T-helper 22 cell (primary cell): ENCODE measurements around the gene GSTP1.
"Not testable (repeated sequence)": the region's sequence is repeated elsewhere in the genome, so short reads cannot be mapped to it uniquely, and the experiment has no call there.

ENCODE experiments used
- DNase-seq: peaks from one replicate; pipeline ENCODE4 v3.0.0-alpha.2; 2020; ENCODE audit warnings: low read depth

The GSTP1 gene

DNA sequence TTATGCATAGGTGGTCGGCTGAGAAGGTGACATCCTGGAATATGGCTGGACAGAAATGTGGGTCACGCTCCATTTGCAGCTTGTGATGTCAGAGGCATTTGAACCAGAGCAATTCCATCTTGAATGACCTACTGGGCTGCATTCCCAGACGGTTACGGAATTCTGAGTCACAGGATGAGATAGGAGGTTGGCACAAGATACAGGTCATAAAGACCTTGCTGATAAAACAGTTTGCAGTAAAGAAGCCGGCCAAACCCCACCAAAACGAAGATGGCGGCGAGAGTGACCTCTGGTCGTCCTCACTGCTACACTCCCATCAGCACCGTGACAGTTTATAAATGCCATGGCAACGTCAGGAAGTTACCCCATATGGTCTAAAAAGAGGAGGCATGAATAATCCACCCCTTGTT, 19.9 kb upstream of the GSTP1 start:
- not testable (repeated sequence) for DNase-seq

DNA sequence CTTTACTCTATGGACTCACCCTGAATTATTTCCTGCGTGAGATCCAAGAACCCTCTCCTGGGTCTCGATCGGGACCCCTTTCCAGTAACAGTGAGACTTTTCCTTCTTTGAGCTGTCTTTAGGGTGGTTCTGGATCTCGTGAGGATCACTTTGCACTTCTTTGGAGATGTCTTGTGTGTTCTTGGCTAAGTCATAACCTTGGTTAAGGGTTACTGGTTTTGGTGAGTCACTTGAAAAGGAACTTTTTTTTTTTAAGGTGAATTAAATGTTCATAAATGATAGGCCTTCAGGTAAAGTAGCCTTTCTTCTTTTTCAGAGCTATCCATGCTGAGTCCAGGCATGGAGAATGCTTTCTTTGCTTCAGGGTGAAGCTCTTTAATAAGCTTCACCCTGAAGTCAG, 19.4 kb upstream of the GSTP1 start:
- DNase-seq = no peak

DNA sequence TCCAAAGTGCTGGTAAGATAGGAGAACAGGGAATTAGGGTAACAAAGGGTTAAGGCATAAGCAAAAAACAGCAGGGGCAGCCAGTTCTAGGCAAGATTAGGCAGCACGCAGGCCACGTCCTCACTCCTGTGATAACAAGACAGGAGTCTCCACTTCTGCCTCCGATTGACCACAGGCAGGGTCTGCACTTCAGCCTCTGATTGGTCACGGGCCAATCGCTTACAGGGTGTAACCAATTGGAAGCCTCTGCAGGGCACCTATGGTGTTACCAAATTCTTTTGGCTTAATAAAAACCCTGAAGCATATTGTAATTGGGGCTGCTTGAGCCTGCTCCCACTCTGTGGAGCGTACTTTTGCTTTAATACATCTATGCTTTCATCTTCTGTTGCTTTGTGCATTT, 12.2 kb upstream of the GSTP1 start:
- no peak for DNase-seq

DNA sequence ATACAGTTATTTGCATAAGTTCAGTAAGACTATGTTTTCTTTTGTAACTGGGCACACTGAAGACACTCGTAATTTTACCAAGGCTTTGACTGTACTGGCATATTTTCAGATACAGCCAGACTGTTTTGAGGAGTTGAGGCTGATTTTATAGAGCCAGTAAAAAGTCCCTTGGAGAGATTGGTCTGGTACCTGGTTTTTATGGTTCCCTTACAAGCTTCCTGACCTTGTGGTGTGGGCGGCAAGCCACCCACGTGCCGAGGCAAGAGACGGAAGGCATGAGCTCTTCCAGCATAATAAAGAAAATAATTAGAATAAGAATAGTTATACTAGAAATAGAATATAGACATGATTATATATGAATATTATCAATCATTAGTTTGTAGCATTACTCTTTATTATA, 11.3 kb upstream of the GSTP1 start:
- DNase-seq = no peak

DNA sequence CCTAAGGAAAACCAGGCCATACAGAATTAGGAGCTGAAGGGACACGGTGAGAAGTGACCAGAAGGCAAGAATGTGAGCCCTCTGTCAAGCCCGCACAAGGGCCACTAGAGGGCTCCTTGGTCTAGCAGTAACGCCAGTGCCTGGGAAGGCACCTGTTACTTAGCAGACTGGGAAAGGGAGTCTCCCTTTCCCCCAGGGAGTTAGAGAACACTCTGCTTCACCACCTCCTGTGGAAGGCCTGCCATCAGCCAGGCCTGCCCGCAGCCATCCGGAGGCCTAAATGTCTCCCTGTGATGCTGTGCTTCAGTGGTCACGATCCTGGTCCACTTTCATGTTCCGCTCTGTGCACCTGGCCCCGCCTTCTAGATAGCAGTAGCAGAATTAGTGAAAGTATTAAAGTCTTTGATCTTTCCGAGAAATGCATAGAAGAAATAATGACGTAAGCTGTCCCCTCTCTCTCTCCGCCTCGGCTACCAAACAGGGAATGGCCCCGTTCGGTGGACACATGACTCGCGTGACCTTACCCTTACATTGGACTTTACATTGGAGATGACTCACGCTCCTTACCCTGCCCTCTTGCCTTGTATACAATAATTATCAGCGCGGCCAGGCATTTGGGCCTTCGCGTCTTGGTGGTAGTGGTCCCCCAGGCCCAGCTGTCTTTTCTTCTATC, 10.7 kb upstream of the GSTP1 start:
- no peak for DNase-seq

DNA sequence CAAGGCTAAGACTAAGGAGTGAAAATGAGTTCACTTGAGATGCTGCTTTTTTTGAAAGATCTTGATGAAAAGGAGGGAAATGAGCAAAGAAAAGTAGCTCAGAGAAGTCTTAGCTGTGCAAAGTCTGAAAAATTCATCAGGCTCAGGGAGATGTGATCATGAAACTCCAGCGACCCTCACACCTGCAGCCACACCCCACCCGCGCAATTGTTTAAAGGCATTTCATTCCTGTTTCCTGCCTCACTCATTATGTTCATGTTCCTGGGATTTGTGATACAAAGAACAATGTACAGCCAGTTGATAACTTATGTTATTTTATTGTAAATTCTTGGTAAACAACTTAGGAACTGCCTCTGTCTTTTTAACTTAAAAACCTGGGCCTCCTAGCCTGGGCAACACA, 8.7 kb upstream of the GSTP1 start:
- DNase-seq = no peak

DNA sequence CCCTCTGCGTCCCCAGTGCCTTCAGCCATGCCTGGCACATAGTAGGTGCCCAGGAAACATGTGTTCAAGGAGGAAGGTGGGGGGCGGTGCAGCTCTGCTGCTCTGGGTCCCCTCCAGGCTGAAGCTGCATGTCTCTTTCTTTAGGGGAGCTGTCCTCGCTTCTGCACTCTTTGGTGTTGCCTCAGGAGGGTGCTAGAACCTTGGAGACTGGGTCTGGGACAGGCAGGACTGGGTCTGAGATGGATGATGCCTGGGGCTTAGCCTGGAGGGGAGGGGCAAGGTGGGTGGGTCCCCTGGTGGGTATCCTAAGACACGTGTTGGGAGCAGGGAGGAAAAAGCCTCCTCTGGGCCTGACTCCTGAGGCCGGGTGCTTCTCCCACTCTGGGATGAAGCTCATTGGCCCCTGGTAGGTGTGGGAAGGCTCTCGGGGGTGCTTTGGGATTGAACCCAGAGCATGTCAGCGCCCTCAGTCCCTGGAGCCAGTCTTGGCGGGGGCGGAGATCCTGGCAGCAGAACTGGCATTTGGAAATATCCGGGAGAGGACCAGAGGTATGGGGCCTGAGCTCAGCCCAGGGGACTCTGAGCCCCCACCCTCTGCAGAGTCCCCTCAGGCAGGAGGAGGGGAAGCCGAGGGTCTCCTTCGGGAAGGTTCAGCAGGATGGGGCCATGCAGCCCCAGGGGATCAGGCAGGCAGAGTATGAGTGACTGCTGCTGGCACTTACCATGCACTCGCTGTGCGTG, 6.7 kb upstream of the GSTP1 start:
- DNase-seq = no peak

DNA sequence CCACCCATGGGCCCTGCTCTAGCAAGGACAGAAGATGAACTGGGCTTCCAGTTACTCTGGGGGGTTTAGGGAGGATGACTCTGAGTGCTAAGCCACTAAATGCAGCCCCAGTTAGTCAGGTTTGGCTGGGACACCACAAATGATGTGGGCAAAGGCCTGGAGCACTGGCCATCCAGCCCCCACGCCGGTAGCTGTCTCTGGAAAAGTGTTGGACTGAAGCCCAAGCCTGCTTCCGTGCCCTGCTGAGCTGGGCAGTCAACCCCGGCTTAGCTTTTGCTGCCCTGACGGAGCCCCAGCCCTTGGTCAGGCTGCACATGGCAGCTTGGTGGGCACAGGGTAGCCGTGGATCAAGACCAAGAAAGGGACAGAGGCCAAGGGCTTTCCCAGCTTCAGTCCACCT, 5.7 kb upstream of the GSTP1 start:
- DNase-seq = no peak

DNA sequence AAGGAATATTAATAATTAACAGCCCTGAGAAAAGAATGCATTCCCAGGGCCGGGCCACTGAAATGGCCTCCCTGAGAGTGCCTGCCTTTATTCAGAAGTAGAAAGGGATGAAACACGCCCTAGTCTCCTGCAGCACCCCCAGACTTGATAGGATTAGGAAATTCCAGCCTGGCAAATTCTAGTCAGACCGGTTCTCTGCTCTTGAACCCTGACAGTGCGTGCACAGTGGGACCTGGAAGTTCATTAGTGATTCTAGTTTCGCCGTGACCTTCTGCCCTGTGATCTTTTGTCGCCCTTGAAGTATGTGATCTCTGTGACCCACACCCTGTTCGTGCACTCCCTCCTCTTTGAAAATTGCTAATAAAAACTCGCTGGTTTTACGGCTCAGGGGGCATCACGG, 2.1 kb upstream of the GSTP1 start:
- DNase-seq = no peak

DNA sequence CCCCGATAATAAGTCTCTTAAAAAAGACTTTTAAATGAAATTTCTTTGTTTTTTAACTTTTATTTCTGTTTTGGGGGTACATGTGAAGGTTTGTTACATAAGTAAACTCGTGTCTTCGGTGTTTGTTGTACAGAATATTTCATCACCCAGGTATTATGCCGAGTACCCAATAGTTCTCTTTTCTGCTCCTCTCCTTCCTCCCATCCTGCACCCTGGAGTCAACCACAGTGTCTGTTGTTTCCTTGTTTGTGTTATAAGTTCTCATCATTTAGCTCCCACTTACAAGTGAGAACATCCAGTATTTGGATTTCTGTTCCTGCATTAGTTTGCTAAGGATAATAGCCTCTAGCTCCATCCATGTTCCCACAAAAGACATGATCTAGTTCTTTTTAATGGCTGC, 1.6 kb upstream of the GSTP1 start:
- no peak for DNase-seq

DNA sequence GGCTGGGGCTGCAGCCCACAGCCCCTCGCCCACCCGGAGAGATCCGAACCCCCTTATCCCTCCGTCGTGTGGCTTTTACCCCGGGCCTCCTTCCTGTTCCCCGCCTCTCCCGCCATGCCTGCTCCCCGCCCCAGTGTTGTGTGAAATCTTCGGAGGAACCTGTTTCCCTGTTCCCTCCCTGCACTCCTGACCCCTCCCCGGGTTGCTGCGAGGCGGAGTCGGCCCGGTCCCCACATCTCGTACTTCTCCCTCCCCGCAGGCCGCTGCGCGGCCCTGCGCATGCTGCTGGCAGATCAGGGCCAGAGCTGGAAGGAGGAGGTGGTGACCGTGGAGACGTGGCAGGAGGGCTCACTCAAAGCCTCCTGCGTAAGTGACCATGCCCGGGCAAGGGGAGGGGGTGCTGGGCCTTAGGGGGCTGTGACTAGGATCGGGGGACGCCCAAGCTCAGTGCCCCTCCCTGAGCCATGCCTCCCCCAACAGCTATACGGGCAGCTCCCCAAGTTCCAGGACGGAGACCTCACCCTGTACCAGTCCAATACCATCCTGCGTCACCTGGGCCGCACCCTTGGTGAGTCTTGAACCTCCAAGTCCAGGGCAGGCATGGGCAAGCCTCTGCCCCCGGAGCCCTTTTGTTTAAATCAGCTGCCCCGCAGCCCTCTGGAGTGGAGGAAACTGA, 731 bp downstream of the GSTP1 start:
- no peak for DNase-seq

DNA sequence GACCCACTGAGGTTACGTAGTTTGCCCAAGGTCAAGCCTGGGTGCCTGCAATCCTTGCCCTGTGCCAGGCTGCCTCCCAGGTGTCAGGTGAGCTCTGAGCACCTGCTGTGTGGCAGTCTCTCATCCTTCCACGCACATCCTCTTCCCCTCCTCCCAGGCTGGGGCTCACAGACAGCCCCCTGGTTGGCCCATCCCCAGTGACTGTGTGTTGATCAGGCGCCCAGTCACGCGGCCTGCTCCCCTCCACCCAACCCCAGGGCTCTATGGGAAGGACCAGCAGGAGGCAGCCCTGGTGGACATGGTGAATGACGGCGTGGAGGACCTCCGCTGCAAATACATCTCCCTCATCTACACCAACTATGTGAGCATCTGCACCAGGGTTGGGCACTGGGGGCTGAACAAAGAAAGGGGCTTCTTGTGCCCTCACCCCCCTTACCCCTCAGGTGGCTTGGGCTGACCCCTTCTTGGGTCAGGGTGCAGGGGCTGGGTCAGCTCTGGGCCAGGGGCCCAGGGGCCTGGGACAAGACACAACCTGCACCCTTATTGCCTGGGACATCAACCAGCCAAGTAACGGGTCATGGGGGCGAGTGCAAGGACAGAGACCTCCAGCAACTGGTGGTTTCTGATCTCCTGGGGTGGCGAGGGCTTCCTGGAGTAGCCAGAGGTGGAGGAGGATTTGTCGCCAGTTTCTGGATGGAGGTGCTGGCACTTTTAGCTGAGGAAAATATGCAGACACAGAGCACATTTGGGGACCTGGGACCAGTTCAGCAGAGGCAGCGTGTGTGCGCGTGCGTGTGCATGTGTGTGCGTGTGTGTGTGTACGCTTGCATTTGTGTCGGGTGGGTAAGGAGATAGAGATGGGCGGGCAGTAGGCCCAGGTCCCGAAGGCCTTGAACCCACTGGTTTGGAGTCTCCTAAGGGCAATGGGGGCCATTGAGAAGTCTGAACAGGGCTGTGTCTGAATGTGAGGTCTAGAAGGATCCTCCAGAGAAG, 1.6 kb downstream of the GSTP1 start:
- DNase-seq = no peak

DNA sequence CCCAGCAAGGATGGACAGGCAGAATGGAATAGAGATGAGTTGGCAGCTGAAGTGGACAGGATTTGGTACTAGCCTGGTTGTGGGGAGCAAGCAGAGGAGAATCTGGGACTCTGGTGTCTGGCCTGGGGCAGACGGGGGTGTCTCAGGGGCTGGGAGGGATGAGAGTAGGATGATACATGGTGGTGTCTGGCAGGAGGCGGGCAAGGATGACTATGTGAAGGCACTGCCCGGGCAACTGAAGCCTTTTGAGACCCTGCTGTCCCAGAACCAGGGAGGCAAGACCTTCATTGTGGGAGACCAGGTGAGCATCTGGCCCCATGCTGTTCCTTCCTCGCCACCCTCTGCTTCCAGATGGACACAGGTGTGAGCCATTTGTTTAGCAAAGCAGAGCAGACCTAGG, 2.3 kb downstream of the GSTP1 start:
- DNase-seq = no peak

DNA sequence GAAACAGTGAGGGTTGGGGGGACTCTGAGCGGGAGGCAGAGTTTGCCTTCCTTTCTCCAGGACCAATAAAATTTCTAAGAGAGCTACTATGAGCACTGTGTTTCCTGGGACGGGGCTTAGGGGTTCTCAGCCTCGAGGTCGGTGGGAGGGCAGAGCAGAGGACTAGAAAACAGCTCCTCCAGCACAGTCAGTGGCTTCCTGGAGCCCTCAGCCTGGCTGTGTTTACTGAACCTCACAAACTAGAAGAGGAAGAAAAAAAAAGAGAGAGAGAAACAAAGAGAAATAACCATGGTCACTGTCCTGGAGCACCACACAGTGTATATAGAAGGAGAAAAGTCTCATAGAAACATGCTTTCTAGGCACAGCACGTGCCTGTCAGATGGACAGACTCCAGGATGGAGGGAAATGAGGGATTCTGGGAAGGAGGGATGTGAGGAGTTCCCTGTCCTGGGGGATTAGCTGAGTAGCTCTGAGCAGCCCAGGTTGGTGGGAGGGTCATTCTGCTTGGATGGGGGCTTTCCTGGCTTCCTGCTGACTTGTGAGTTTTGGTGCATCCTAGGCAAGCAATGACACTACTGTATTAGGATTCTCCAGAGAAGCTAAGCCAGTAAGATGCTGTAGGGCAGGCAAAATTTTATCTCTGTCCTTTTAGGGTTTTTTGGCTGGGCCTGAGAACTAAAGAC, 3.1 kb downstream of the GSTP1 start:
- DNase-seq = no peak

DNA sequence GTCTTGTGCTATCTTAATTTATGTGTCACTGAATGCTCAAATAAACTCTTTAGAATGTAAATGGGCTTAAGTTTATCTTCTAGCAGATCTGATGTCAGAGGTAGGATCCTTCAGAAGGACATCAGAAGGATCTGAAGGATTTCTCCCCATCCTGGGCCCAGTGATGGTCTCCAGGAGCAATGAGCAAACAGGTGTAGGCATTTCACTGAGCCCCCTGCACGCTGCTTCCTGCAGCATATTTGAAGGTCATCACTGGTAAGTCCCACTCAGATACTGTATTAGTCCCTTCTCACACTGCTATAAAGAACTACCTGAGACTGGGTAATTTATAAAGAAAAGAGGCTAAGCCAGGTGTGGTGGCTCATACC, 4.5 kb downstream of the GSTP1 start:
- DNase-seq = no peak

DNA sequence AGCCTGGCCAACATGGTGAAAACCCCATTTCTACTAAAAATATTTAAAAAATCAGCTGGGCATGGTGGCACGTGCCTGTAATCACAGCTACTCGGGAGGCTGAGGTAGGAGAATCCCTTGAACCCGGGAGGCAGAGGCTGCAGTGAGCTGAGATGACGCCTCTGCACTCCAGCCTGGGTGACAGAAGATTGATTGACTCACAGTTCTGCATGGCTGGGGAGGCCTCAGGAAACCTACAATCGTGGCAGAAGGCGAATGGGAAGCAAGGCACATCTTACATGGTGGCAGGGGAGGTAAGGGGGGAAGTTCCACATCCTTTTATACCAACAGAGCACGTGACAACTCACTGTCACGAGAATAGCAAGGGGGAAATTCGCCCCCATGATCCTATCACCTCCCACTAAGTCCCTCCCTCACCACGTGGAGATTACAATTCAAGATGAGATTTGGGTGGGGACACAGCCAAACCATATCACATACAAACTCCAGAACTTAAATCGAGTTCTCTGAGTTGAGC, 5.3 kb downstream of the GSTP1 start:
- DNase-seq = not testable (repeated sequence)

DNA sequence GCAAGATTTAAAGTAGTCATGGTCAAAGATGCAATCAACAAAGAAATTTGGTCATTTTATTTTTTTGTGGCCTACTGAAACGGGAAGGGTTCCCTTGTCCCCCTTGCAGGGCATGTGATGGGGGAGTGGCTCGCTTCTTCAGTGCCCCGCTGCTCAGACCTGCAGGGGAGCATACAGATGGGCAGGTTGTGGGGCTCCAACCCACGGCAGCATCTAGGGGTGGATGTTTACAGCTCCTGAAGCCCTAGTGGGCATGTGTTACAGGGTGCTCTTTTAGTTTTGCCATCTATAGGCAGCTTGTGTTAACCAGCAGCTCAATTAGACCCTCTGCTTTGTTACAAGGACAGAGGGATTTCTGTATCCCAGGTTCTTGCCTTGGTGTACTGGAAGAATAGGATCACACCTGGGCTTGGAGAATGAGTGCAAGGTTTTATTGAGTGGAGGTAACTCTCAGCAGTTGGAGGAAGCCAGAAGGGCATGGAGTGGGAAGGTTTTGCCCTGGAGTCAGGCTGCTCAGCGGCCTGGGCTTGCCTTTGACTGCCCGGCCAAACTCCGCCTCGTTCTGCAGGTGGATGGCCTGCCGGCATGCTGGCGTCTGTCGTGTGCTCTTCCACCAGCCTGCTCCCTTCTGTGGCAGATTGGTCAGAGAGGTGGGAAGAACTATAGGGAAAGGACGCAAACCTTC, 9.4 kb downstream of the GSTP1 start:
- DNase-seq = no peak

DNA sequence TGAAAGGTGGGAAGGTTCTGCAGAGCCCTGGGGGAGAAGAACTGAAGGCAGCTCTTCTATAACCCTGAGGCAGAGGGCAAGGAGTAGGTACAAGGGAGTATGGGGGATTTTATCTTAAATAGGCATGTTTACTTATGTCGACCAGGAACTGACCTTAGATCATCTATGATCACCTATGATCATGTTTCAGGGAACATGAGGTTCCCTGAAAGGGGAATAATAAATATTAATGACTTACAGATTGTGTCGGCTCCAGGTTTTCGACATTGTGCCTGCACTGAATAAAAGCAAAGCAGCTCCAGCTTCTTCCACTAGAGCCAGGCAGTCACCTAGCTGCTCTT, 9.9 kb downstream of the GSTP1 start:
- DNase-seq = no peak

DNA sequence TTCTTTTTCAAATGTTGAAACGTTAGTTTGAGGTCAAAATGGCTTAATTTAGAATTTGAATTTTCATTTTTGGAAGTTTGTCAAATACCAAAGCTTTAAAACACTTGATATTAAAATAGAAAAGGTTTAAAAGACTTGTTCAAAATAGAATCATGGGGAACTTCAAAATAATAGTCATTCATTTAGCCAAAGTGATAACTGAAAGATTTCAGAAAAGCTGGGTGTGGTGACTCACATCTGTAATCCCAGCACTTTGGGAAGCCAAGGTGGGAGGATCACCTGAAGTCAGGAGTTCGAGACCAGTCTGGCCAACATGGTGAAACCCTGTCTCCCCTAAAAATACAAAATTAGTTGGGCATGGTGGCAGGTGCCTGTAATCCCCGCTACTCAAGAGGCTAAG, 10.9 kb downstream of the GSTP1 start:
- no peak for DNase-seq

DNA sequence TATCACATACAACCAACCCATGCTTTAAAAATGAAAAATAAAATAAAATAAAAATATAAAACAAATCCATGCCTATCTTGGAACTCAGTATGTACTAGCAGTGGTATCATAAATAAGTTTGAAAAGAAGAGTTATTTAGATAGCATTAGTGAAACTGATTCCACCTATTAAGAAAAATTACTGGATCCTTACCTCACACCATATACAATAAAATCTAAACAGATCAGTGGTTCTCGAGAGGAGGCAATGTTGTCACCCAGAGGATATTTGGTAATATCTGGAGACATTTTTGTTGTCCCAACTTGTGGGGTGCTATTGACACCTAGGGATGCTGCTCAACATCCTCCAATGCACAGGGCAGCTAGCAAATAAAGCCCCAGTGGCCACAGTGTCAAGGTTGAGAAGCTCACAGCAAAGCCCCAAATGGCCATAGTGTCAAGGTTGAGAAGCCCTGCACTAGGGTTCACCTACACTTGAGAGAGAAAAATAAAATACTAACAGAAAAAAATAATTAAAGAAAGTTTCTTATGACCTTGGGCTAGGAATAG, 13.2 kb downstream of the GSTP1 start:
- no peak for DNase-seq

DNA sequence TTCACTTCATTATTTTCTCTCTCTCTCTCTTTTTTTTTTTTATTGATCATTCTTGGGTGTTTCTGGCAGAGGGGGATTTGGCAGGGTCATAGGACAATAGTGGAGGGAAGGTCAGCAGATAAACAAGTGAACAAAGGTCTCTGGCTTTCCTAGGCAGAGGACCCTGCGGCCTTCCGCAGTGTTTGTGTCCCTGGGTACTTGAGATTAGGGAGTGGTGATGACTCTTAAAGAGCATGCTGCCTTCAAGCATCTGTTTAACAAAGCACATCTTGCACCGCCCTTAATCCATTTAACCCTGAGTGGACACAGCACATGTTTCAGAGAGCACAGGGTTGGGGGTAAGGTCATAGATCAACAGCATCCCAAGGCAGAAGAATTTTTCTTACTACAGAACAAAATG, 13.8 kb downstream of the GSTP1 start:
- not testable (repeated sequence) for DNase-seq
